T-helper 17 cell (primary cell): ENCODE data around the gene MDH1B. TPM values are rescaled to one million over a fixed set of nuclear protein-coding genes. Genes with fewer than 3 reads are reported as not detected.
"Not testable (repeated sequence)": the region's sequence is repeated elsewhere in the genome, so short reads cannot be mapped to it uniquely, and the experiment has no call there.

ENCODE experiments used
- ATAC-seq: fragments of 150-1000 bp; cut with Tn5 transposase; 2 replicates; pipeline ENCODE4 v1.10.0; 2021; ENCODE audit warnings: mild to moderate bottlenecking, moderate library complexity
- DNase-seq, 3 donors: peaks; one replicate each; pipeline versions ENCODE4 v3.0.0 to v3.0.0-alpha.2; 2020 to 2021
- H3K9me3 ChIP-seq: one replicate; pipeline ENCODE4 v1.7.0; 2013; ENCODE audit warnings: low read length, mild to moderate bottlenecking; ENCODE audit not compliant: control insufficient read depth, poor library complexity, severe bottlenecking
- H3K27ac Mint-ChIP-seq: one replicate; pipeline ENCODE4 v1.8.0; 2022; ENCODE audit warnings: mild to moderate bottlenecking, moderate library complexity, mixed read lengths
- H3K27me3 Mint-ChIP-seq: one replicate; pipeline ENCODE4 v1.8.0; 2022; ENCODE audit warnings: mixed read lengths
- H3K36me3 Mint-ChIP-seq: one replicate; pipeline ENCODE4 v1.8.0; 2022; ENCODE audit warnings: low read depth, mixed read lengths
- H3K4me1 Mint-ChIP-seq: one replicate; pipeline ENCODE4 v1.8.0; 2022; ENCODE audit warnings: mild to moderate bottlenecking, mixed read lengths
- H3K4me3 Mint-ChIP-seq: one replicate; pipeline ENCODE4 v1.8.0; 2022; ENCODE audit warnings: mild to moderate bottlenecking, moderate library complexity, mixed read lengths
- total RNA-seq, 4 donors: library from RNA in 2 of 4; stranded (reverse) in 2 of 4; gene quantifications; one replicate each; pipeline ENCODE4 v1.2.3 and lab custom pipeline; 2022 to 2026

The MDH1B gene
- total RNA-seq, 2 donors from 2014 or later: not detected

GRCh38 chr2:206736935-206737334 lies 28.2 kb downstream of the MDH1B start:
- Mint-ChIP-seq H3K27me3 (peaks cover 27% of the 10 kb centered on the region), H3K4me1 (no peaks in the 10 kb centered on the region), H3K36me3 (no peaks in the 10 kb centered on the region), H3K4me3 (no peak overlapping the region), H3K27ac (no peak overlapping the region)
- DNase-seq (no peak), ATAC-seq (no peak)
- H3K9me3 ChIP-seq: no peaks in the 10 kb centered on the region

GRCh38 chr2:206733341-206733740 lies 31.8 kb downstream of the MDH1B start:
- no peak overlapping the region for H3K27ac Mint-ChIP-seq
- ATAC-seq: no peak

GRCh38 chr2:206728277-206729199 lies 36.6 kb downstream of the MDH1B start:
- H3K36me3 Mint-ChIP-seq: peaks cover 2% of the 10 kb centered on the region
- peaks cover 39% of the 10 kb centered on the region for H3K27me3 Mint-ChIP-seq

More at GRCh38 chr2:206733341-206733740, 31.8 kb downstream of the MDH1B start:
- Mint-ChIP-seq H3K4me1 (no peaks in the 10 kb centered on the region), H3K36me3 (no peaks in the 10 kb centered on the region), H3K4me3 (no peak overlapping the region), H3K27me3 (peaks cover 25% of the 10 kb centered on the region)
- no peak for DNase-seq
- H3K9me3 ChIP-seq: no peaks in the 10 kb centered on the region

GRCh38 chr2:206727287-206727686 lies 37.8 kb downstream of the MDH1B start:
- no peaks in the 10 kb centered on the region for H3K9me3 ChIP-seq
- Mint-ChIP-seq H3K36me3 (peaks cover 2% of the 10 kb centered on the region), H3K4me1 (no peaks in the 10 kb centered on the region), H3K4me3 (no peak overlapping the region), H3K27ac (no peak overlapping the region), H3K27me3 (peaks cover 39% of the 10 kb centered on the region)
- ATAC-seq: no peak
- no peak for DNase-seq

More at GRCh38 chr2:206728277-206729199, 36.6 kb downstream of the MDH1B start:
- no peak overlapping the region for H3K4me3 Mint-ChIP-seq
- no peaks in the 10 kb centered on the region for H3K4me1 Mint-ChIP-seq
- no peaks in the 10 kb centered on the region for H3K9me3 ChIP-seq
- no peak overlapping the region for H3K27ac Mint-ChIP-seq
- DNase-seq (no peak), ATAC-seq (no peak)

GRCh38 chr2:206723288-206723687 lies 41.8 kb downstream of the MDH1B start:
- Mint-ChIP-seq H3K4me3 (no peak overlapping the region), H3K27me3 (peaks cover 18% of the 10 kb centered on the region), H3K36me3 (peaks cover 2% of the 10 kb centered on the region), H3K27ac (no peak overlapping the region), H3K4me1 (no peaks in the 10 kb centered on the region)
- ATAC-seq (no peak), DNase-seq (no peak)
- no peaks in the 10 kb centered on the region for H3K9me3 ChIP-seq

- DNase-seq (no peak), ATAC-seq (no peak)
- Mint-ChIP-seq H3K4me3 (no peak overlapping the region), H3K27me3 (peaks cover 13% of the 10 kb centered on the region), H3K4me1 (no peaks in the 10 kb centered on the region), H3K36me3 (peaks cover 2% of the 10 kb centered on the region), H3K27ac (no peak overlapping the region)
- no peaks in the 10 kb centered on the region for H3K9me3 ChIP-seq
These were observed 43.7 kb downstream of the MDH1B start for GRCh38 chr2:206721256-206721920.

GRCh38 chr2:206718296-206718695 lies 46.8 kb downstream of the MDH1B start, which contains the start of gene DYTN:
DYTN (minus strand) TSS chr2:206718396; CDS start chr2:206718279, 117 bp downstream.
- Mint-ChIP-seq H3K27ac (no peak within 1 kb of the TSS), H3K36me3 (no peaks in the 10 kb centered on the region), H3K4me1 (peaks cover 7% of the 10 kb centered on the region), H3K4me3 (no peak within 1 kb of the TSS), H3K27me3 (peaks cover 22% of the 10 kb centered on the region)
- ATAC-seq (no peak), DNase-seq (no peak)
- H3K9me3 ChIP-seq: no peaks in the 10 kb centered on the region

GRCh38 chr2:206716623-206717022 lies 48.5 kb downstream of the MDH1B start:
- Mint-ChIP-seq H3K36me3 (no peaks in the 10 kb centered on the region), H3K27me3 (peaks cover 30% of the 10 kb centered on the region), H3K4me3 (no peak overlapping the region), H3K27ac (no peak overlapping the region), H3K4me1 (peaks cover 7% of the 10 kb centered on the region)
- H3K9me3 ChIP-seq: no peaks in the 10 kb centered on the region
- DNase-seq: no peak
- ATAC-seq: no peak

GRCh38 chr2:206715183-206715582 lies 49.9 kb downstream of the MDH1B start:
- not testable (repeated sequence) for DNase-seq, H3K36me3 Mint-ChIP-seq, H3K9me3 ChIP-seq, H3K27ac Mint-ChIP-seq, H3K4me3 Mint-ChIP-seq, H3K4me1 Mint-ChIP-seq, ATAC-seq
- peaks cover 30% of the 10 kb centered on the region for H3K27me3 Mint-ChIP-seq

- peaks cover 7% of the 10 kb centered on the region for H3K4me1 Mint-ChIP-seq
- no peak for ATAC-seq
- H3K27me3 Mint-ChIP-seq: peaks cover 41% of the 10 kb centered on the region
- no peak for DNase-seq
- no peaks in the 10 kb centered on the region for H3K36me3 Mint-ChIP-seq
- H3K4me3 Mint-ChIP-seq: no peak overlapping the region
- no peak overlapping the region for H3K27ac Mint-ChIP-seq
- no peaks in the 10 kb centered on the region for H3K9me3 ChIP-seq
These were observed 51.4 kb downstream of the MDH1B start for GRCh38 chr2:206713746-206714145.

GRCh38 chr2:206708286-206708685 lies 56.8 kb downstream of the MDH1B start:
- Mint-ChIP-seq H3K36me3 (no peaks in the 10 kb centered on the region), H3K4me3 (no peak overlapping the region), H3K27me3 (peaks cover 45% of the 10 kb centered on the region), H3K27ac (no peak overlapping the region), H3K4me1 (peaks cover under 1% of the 10 kb centered on the region)
- no peaks in the 10 kb centered on the region for H3K9me3 ChIP-seq
- DNase-seq (no peak), ATAC-seq (no peak)

GRCh38 chr2:206707164-206707701 lies 57.9 kb downstream of the MDH1B start:
- no peak overlapping the region for H3K4me3 Mint-ChIP-seq
- peaks cover 48% of the 10 kb centered on the region for H3K27me3 Mint-ChIP-seq
- H3K4me1 Mint-ChIP-seq: no peaks in the 10 kb centered on the region
- no peaks in the 10 kb centered on the region for H3K36me3 Mint-ChIP-seq
- H3K9me3 ChIP-seq: no peaks in the 10 kb centered on the region
- no peak for ATAC-seq
- H3K27ac Mint-ChIP-seq: no peak overlapping the region
- DNase-seq: no peak

- Mint-ChIP-seq H3K27ac (no peak overlapping the region), H3K4me3 (no peak overlapping the region), H3K27me3 (peaks cover 63% of the 10 kb centered on the region), H3K4me1 (peaks cover 2% of the 10 kb centered on the region), H3K36me3 (no peaks in the 10 kb centered on the region)
- H3K9me3 ChIP-seq: no peaks in the 10 kb centered on the region
- DNase-seq (no peak), ATAC-seq (no peak)
These were observed 63.0 kb downstream of the MDH1B start for GRCh38 chr2:206701952-206702605.
